Measurements from ENCODE around the gene ZFAND5. TPM values are rescaled to one million over a fixed set of nuclear protein-coding genes. Genes with fewer than 3 reads are reported as not detected.

Gene ZFAND5
- total and polyA plus RNA-seq, 2 of the 13 experiments (the other 11 are each of a cell fraction or from before 2014, with no cell fraction given), result 53.4 to 60.2 TPM

GRCh38 chr9:72364679-72365524 lies at the start of gene ZFAND5 (continued):
- TF ChIP-seq GLMP (CRISPR knock-in tag; IDR thresholded peaks at IDR 0.05; ENCODE audit: borderline replicate concordance) (no peak), SMAD3 (CRISPR knock-in tag; IDR thresholded peaks at IDR 0.05) (no peak), ZBTB1 (CRISPR knock-in tag; IDR thresholded peaks at IDR 0.05; ENCODE audit: borderline replicate concordance) (no peak), SAFB2 (CRISPR knock-in tag; IDR thresholded peaks at IDR 0.05; ENCODE audit: borderline replicate concordance, low read depth) (no peak), MTF2 (CRISPR knock-in tag; IDR thresholded peaks at IDR 0.05; ENCODE audit: borderline replicate concordance) (no peak; the same call in 1 of the 2 replicates), ZNF224 (CRISPR knock-in tag; IDR thresholded peaks at IDR 0.05) (no peak), ZSCAN31 (CRISPR knock-in tag; IDR thresholded peaks at IDR 0.05; ENCODE audit: low read depth) (peak; percentile 96), HOXA5 (CRISPR knock-in tag; IDR thresholded peaks at IDR 0.05) (peak; percentile 90; the same call in 1 of the 2 replicates), U2AF1 (optimal IDR thresholded peaks at IDR 0.05; ENCODE audit: low read depth, low read length) (peak; percentile 46), ZNF484 (CRISPR knock-in tag; IDR thresholded peaks at IDR 0.05; ENCODE audit: borderline replicate concordance, low read depth) (no peak), MIXL1 (CRISPR knock-in tag; IDR thresholded peaks at IDR 0.05) (no peak), ZNF235 (CRISPR knock-in tag; IDR thresholded peaks at IDR 0.05; ENCODE audit: borderline replicate concordance) (no peak)
- TF ChIP-seq, protein P1, sequence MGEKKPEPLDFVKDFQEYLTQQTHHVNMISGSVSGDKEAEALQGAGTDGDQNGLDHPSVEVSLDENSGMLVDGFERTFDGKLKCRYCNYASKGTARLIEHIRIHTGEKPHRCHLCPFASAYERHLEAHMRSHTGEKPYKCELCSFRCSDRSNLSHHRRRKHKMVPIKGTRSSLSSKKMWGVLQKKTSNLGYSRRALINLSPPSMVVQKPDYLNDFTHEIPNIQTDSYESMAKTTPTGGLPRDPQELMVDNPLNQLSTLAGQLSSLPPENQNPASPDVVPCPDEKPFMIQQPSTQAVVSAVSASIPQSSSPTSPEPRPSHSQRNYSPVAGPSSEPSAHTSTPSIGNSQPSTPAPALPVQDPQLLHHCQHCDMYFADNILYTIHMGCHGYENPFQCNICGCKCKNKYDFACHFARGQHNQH (CRISPR knock-in tag; IDR thresholded peaks at IDR 0.05), result peak; percentile 42; the same call in 1 of the 2 replicates
- TF ChIP-seq, protein P2, sequence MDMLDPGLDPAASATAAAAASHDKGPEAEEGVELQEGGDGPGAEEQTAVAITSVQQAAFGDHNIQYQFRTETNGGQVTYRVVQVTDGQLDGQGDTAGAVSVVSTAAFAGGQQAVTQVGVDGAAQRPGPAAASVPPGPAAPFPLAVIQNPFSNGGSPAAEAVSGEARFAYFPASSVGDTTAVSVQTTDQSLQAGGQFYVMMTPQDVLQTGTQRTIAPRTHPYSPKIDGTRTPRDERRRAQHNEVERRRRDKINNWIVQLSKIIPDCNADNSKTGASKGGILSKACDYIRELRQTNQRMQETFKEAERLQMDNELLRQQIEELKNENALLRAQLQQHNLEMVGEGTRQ (IDR thresholded peaks at IDR 0.05; ENCODE audit: low read depth, low read length), result no peak
- TF ChIP-seq, protein P2 (CRISPR knock-in tag; IDR thresholded peaks at IDR 0.05; ENCODE audit: borderline replicate concordance), result peak; percentile 55; the same call in 1 of the 2 replicates
- TF ChIP-seq, protein P3, sequence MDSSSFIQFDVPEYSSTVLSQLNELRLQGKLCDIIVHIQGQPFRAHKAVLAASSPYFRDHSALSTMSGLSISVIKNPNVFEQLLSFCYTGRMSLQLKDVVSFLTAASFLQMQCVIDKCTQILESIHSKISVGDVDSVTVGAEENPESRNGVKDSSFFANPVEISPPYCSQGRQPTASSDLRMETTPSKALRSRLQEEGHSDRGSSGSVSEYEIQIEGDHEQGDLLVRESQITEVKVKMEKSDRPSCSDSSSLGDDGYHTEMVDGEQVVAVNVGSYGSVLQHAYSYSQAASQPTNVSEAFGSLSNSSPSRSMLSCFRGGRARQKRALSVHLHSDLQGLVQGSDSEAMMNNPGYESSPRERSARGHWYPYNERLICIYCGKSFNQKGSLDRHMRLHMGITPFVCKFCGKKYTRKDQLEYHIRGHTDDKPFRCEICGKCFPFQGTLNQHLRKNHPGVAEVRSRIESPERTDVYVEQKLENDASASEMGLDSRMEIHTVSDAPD (CRISPR knock-in tag; IDR thresholded peaks at IDR 0.05), result peak; percentile 14; the same call in 1 of the 2 replicates
- TF ChIP-seq, protein P4, sequence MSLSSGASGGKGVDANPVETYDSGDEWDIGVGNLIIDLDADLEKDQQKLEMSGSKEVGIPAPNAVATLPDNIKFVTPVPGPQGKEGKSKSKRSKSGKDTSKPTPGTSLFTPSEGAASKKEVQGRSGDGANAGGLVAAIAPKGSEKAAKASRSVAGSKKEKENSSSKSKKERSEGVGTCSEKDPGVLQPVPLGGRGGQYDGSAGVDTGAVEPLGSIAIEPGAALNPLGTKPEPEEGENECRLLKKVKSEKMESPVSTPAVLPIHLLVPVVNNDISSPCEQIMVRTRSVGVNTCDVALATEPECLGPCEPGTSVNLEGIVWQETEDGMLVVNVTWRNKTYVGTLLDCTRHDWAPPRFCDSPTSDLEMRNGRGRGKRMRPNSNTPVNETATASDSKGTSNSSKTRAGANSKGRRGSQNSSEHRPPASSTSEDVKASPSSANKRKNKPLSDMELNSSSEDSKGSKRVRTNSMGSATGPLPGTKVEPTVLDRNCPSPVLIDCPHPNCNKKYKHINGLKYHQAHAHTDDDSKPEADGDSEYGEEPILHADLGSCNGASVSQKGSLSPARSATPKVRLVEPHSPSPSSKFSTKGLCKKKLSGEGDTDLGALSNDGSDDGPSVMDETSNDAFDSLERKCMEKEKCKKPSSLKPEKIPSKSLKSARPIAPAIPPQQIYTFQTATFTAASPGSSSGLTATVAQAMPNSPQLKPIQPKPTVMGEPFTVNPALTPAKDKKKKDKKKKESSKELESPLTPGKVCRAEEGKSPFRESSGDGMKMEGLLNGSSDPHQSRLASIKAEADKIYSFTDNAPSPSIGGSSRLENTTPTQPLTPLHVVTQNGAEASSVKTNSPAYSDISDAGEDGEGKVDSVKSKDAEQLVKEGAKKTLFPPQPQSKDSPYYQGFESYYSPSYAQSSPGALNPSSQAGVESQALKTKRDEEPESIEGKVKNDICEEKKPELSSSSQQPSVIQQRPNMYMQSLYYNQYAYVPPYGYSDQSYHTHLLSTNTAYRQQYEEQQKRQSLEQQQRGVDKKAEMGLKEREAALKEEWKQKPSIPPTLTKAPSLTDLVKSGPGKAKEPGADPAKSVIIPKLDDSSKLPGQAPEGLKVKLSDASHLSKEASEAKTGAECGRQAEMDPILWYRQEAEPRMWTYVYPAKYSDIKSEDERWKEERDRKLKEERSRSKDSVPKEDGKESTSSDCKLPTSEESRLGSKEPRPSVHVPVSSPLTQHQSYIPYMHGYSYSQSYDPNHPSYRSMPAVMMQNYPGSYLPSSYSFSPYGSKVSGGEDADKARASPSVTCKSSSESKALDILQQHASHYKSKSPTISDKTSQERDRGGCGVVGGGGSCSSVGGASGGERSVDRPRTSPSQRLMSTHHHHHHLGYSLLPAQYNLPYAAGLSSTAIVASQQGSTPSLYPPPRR (CRISPR knock-in tag; IDR thresholded peaks at IDR 0.05; ENCODE audit: borderline replicate concordance), result peak; percentile 54

All from HepG2 (cell line).